ENCODE data around the gene ALG1L2.
"Not testable (repeated sequence)": the region's sequence is repeated elsewhere in the genome, so short reads cannot be mapped to it uniquely, and the experiment has no call there.

The ALG1L2 gene

DNA sequence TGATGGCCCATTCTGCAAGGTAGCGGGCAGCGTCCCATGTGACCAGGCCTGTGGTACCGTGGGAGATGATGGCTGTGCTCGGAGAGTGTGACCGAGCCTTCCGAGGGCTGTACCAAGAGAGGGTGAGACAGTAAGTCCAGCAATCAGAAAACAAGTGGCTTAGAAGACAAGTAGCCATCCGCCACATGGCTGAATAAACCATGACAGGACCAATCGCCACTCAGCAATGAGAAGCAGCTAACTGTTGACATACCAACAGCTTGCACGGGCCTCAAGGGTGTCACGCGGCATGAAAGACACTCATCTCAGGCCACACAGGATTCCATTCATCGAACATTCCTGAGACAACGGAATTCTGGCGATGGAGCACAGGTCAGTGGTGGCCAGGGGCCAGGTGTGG is 22.6 kb downstream of the ALG1L2 start:
- not testable (repeated sequence) for H3K27ac ChIP-seq (ENCODE audit: low read length, poor library complexity, severe bottlenecking); H2AK5ac ChIP-seq (ENCODE audit: low read length, severe bottlenecking); H2AFZ ChIP-seq (ENCODE audit: low read depth, low read length); H3K9ac ChIP-seq (ENCODE audit: low read length); H3K4me1 ChIP-seq (ENCODE audit: control insufficient read depth, insufficient read depth, low read depth, low read length); H4K8ac ChIP-seq (ENCODE audit: low read length); H2BK15ac ChIP-seq (ENCODE audit: low read depth, poor library complexity, severe bottlenecking); H3K4ac ChIP-seq (ENCODE audit: low read depth in 1 of 2, low read length in 2 of 2); H3K9me3 ChIP-seq (ENCODE audit: control insufficient read depth, low read length); H3K4me3 ChIP-seq (ENCODE audit: insufficient read depth in 1 of 2, low read depth in 1 of 2, low read length in 2 of 2); H3K79me1 ChIP-seq (replicated peaks; ENCODE audit: low read length, poor library complexity, severe bottlenecking); H3K4me2 ChIP-seq (ENCODE audit: low read length, poor library complexity, severe bottlenecking); H3K18ac ChIP-seq (ENCODE audit: low read depth in 1 of 2, low read length in 2 of 2); H3K23ac ChIP-seq (ENCODE audit: low read length in 2 of 2); H2BK12ac ChIP-seq (ENCODE audit: low read length in 2 of 2); H3K36me3 ChIP-seq (ENCODE audit: control insufficient read depth in 1 of 2, insufficient read depth in 2 of 2, low read depth in 1 of 2, low read length in 2 of 2); H2BK5ac ChIP-seq (ENCODE audit: low read depth, low read length, poor library complexity, severe bottlenecking); H3K27me3 ChIP-seq (ENCODE audit: control insufficient read depth in 1 of 2, insufficient read depth in 1 of 2, low read length in 2 of 2); H3K14ac ChIP-seq (ENCODE audit: low read length in 2 of 2); H4K91ac ChIP-seq (ENCODE audit: low read length); H2BK120ac ChIP-seq (ENCODE audit: low read depth, low read length)
- peak; percentile 23 for DNase-seq
- 88% methylated on average over 7 of the region's 14 CpGs for WGBS

GRCh38 chr3:130107333-130107995 is 25.8 kb downstream of the ALG1L2 start:
- H3K18ac ChIP-seq (ENCODE audit: low read depth in 1 of 2, low read length in 2 of 2); H3K4me1 ChIP-seq (ENCODE audit: control insufficient read depth, insufficient read depth, low read depth, low read length); H4K8ac ChIP-seq (ENCODE audit: low read length); H3K4ac ChIP-seq (ENCODE audit: low read depth in 1 of 2, low read length in 2 of 2); H3K23ac ChIP-seq (ENCODE audit: low read length in 2 of 2); H2BK5ac ChIP-seq (ENCODE audit: low read depth, low read length, poor library complexity, severe bottlenecking); DNase-seq; H3K14ac ChIP-seq (ENCODE audit: low read length in 2 of 2); H2AK5ac ChIP-seq (ENCODE audit: low read length, severe bottlenecking); H3K27ac ChIP-seq (ENCODE audit: low read length, poor library complexity, severe bottlenecking); H2BK12ac ChIP-seq (ENCODE audit: low read length in 2 of 2); H3K9me3 ChIP-seq (ENCODE audit: control insufficient read depth, low read length); H3K36me3 ChIP-seq (ENCODE audit: control insufficient read depth in 1 of 2, insufficient read depth in 2 of 2, low read depth in 1 of 2, low read length in 2 of 2); H3K9ac ChIP-seq (ENCODE audit: low read length); H2AFZ ChIP-seq (ENCODE audit: low read depth, low read length); H2BK120ac ChIP-seq (ENCODE audit: low read depth, low read length); H4K91ac ChIP-seq (ENCODE audit: low read length); H3K4me2 ChIP-seq (ENCODE audit: low read length, poor library complexity, severe bottlenecking); H3K4me3 ChIP-seq (ENCODE audit: insufficient read depth in 1 of 2, low read depth in 1 of 2, low read length in 2 of 2); H2BK15ac ChIP-seq (ENCODE audit: low read depth, poor library complexity, severe bottlenecking); H3K79me1 ChIP-seq (replicated peaks; ENCODE audit: low read length, poor library complexity, severe bottlenecking); H3K27me3 ChIP-seq (ENCODE audit: control insufficient read depth in 1 of 2, insufficient read depth in 1 of 2, low read length in 2 of 2): not testable (repeated sequence)
- WGBS, result 100% methylated on average over 6 of the region's 13 CpGs

GRCh38 chr3:130108836-130109585 is 27.4 kb downstream of the ALG1L2 start:
- not testable (repeated sequence) for H4K8ac ChIP-seq (ENCODE audit: low read length); H3K4me1 ChIP-seq (ENCODE audit: control insufficient read depth, insufficient read depth, low read depth, low read length); H4K91ac ChIP-seq (ENCODE audit: low read length); H2BK120ac ChIP-seq (ENCODE audit: low read depth, low read length); H2BK5ac ChIP-seq (ENCODE audit: low read depth, low read length, poor library complexity, severe bottlenecking); H3K14ac ChIP-seq (ENCODE audit: low read length in 2 of 2); H2BK12ac ChIP-seq (ENCODE audit: low read length in 2 of 2); H3K79me1 ChIP-seq (replicated peaks; ENCODE audit: low read length, poor library complexity, severe bottlenecking); H3K4me3 ChIP-seq (ENCODE audit: insufficient read depth in 1 of 2, low read depth in 1 of 2, low read length in 2 of 2); H2AK5ac ChIP-seq (ENCODE audit: low read length, severe bottlenecking); H3K23ac ChIP-seq (ENCODE audit: low read length in 2 of 2); H3K4ac ChIP-seq (ENCODE audit: low read depth in 1 of 2, low read length in 2 of 2); H2AFZ ChIP-seq (ENCODE audit: low read depth, low read length); H3K27me3 ChIP-seq (ENCODE audit: control insufficient read depth in 1 of 2, insufficient read depth in 1 of 2, low read length in 2 of 2); H2BK15ac ChIP-seq (ENCODE audit: low read depth, poor library complexity, severe bottlenecking); H3K4me2 ChIP-seq (ENCODE audit: low read length, poor library complexity, severe bottlenecking); H3K36me3 ChIP-seq (ENCODE audit: control insufficient read depth in 1 of 2, insufficient read depth in 2 of 2, low read depth in 1 of 2, low read length in 2 of 2); H3K27ac ChIP-seq (ENCODE audit: low read length, poor library complexity, severe bottlenecking); H3K9ac ChIP-seq (ENCODE audit: low read length); H3K9me3 ChIP-seq (ENCODE audit: control insufficient read depth, low read length); H3K18ac ChIP-seq (ENCODE audit: low read depth in 1 of 2, low read length in 2 of 2); DNase-seq
- 88% methylated on average over 16 of the region's 16 CpGs for WGBS

- Histone ChIP-seq H4K91ac (ENCODE audit: low read length) (peak overlapping the region; percentile 27), H2BK5ac (ENCODE audit: low read depth, low read length, poor library complexity, severe bottlenecking) (peak overlapping the region; percentile 73), H2AFZ (ENCODE audit: low read depth, low read length) (peak overlapping the region; percentile 97), H3K4me3 (ENCODE audit: insufficient read depth in 1 of 2, low read depth in 1 of 2, low read length in 2 of 2) (peak overlapping the region; percentile 87 to 91), H2BK12ac (ENCODE audit: low read length in 2 of 2) (peak overlapping the region in 1 of 2 experiments; percentile 52), H3K4me2 (ENCODE audit: low read length, poor library complexity, severe bottlenecking) (peak overlapping the region; percentile 96), H3K9ac (ENCODE audit: low read length) (peak overlapping the region; percentile 92), H3K27ac (ENCODE audit: low read length, poor library complexity, severe bottlenecking) (peak overlapping the region; percentile 73), H3K4ac (ENCODE audit: low read depth in 1 of 2, low read length in 2 of 2) (peak overlapping the region in 1 of 2 experiments; percentile 41), H2BK15ac (ENCODE audit: low read depth, poor library complexity, severe bottlenecking) (peak overlapping the region; percentile 80), H3K18ac (ENCODE audit: low read depth in 1 of 2, low read length in 2 of 2) (peak overlapping the region; percentile 54 to 84), H4K8ac (ENCODE audit: low read length) (peak overlapping the region; percentile 19)
- H3K23ac ChIP-seq (ENCODE audit: low read length in 2 of 2); H3K79me1 ChIP-seq (replicated peaks; ENCODE audit: low read length, poor library complexity, severe bottlenecking); H2BK120ac ChIP-seq (ENCODE audit: low read depth, low read length); H3K14ac ChIP-seq (ENCODE audit: low read length in 2 of 2); H3K4me1 ChIP-seq (ENCODE audit: control insufficient read depth, insufficient read depth, low read depth, low read length); H3K9me3 ChIP-seq (ENCODE audit: control insufficient read depth, low read length); H3K27me3 ChIP-seq (ENCODE audit: control insufficient read depth in 1 of 2, insufficient read depth in 1 of 2, low read length in 2 of 2); H2AK5ac ChIP-seq (ENCODE audit: low read length, severe bottlenecking); H3K36me3 ChIP-seq (ENCODE audit: control insufficient read depth in 1 of 2, insufficient read depth in 2 of 2, low read depth in 1 of 2, low read length in 2 of 2): not testable (repeated sequence)
- peak; percentile 81 for DNase-seq
- 6% methylated on average over 18 of the region's 19 CpGs for WGBS
These were observed 28.9 kb downstream of the ALG1L2 start for GRCh38 chr3:130110386-130111169.

Data from mesenchymal stem cell (in vitro differentiated cells and primary cell).